Measurements from ENCODE around the gene COL9A1. TPM values are rescaled to one million over a fixed set of nuclear protein-coding genes. Genes with fewer than 3 reads are reported as not detected.

The COL9A1 gene
- total RNA-seq, 1 experiment from 2014 or later = 7.8 TPM

- no peak overlapping the region for H4K91ac ChIP-seq (ENCODE audit: insufficient read length, low read depth, low read length)
- H3K27me3 ChIP-seq (ENCODE audit: insufficient read depth, low read length) = no peaks in the 10 kb centered on the region
- H2BK120ac ChIP-seq (ENCODE audit: low read depth, low read length, poor library complexity, severe bottlenecking) = no peak overlapping the region
- no CpG with 5 or more reads among the region's 7 CpGs for WGBS (ENCODE audit: extremely low coverage, insufficient read length, low lambda C conversion rate)
- H4K8ac ChIP-seq (replicated peaks; ENCODE audit: insufficient read length, low read depth, low read length) = no peak overlapping the region
- peaks cover 17% of the 10 kb centered on the region in 2 experiments; a peak in 4 of 5 replicates for H3K9me3 Mint-ChIP-seq
- no peaks in the 10 kb centered on the region for H3K9me3 ChIP-seq (ENCODE audit: control insufficient read depth, low read depth, low read length)
- no peak overlapping the region for H3K4me3 Mint-ChIP-seq
- H4K20me1 ChIP-seq (ENCODE audit: control insufficient read depth, insufficient read depth, insufficient read length) = no peaks in the 10 kb centered on the region
- TF ChIP-seq CTCF (conservative IDR thresholded peaks at IDR 0.05) = no peak
- H3K18ac ChIP-seq (ENCODE audit: insufficient read length, low read depth, low read length) = no peak overlapping the region
- H4K5ac ChIP-seq (ENCODE audit: insufficient read length, low read depth, low read length) = no peak overlapping the region
- no peak overlapping the region for H3K9ac ChIP-seq (ENCODE audit: extremely low read depth, insufficient read length, low read length)
- H2BK20ac ChIP-seq (ENCODE audit: low read depth, low read length, poor library complexity, severe bottlenecking) = no peak overlapping the region
- H3K27ac Mint-ChIP-seq = no peak overlapping the region
- H3K27me3 Mint-ChIP-seq (ENCODE audit: low read depth) = peaks cover 7% of the 10 kb centered on the region
- H2BK12ac ChIP-seq (ENCODE audit: insufficient read length, low read depth, low read length) = no peak overlapping the region
- H2BK15ac ChIP-seq (ENCODE audit: low read depth, low read length) = no peak overlapping the region
- no peak overlapping the region for H3K4ac ChIP-seq (ENCODE audit: low read depth, low read length)
- no peak overlapping the region for H2AFZ ChIP-seq (ENCODE audit: low read length)
- no peaks in the 10 kb centered on the region for H3K4me1 ChIP-seq (ENCODE audit: insufficient read depth, low read length)
- no peak overlapping the region for H3T11ph ChIP-seq (ENCODE audit: low read length)
- H3K79me1 ChIP-seq (ENCODE audit: insufficient read depth, low read depth, low read length, poor library complexity, severe bottlenecking) = no peaks in the 10 kb centered on the region
- H3K56ac ChIP-seq (ENCODE audit: insufficient read length, low read depth, low read length) = no peak overlapping the region
- H3K36me3 Mint-ChIP-seq (ENCODE audit: insufficient read depth in 1 of 3, low read depth in 3 of 3) = no peaks in the 10 kb centered on the region; a peak in 3 of 7 replicates
- H3K4me2 ChIP-seq (ENCODE audit: insufficient read depth, insufficient read length, low read length) = no peak overlapping the region
- no peak for DNase-seq
- H3K4me1 Mint-ChIP-seq = peaks cover 4 to 7% of the 10 kb centered on the region in 2 experiments; a peak in 3 of 4 replicates
- no peak overlapping the region for H2AK5ac ChIP-seq (ENCODE audit: insufficient read length, low read length)
- no peak overlapping the region for H3K27ac ChIP-seq (ENCODE audit: insufficient read length, low read depth, low read length)
- H3K79me2 ChIP-seq (ENCODE audit: insufficient read depth, low read length) = no peaks in the 10 kb centered on the region
- no peak overlapping the region for H3K23ac ChIP-seq (ENCODE audit: insufficient read length, low read depth, low read length)
- H3K23me2 ChIP-seq (ENCODE audit: insufficient read length, low read depth, low read length, poor library complexity, severe bottlenecking) = no peaks in the 10 kb centered on the region
- H3K14ac ChIP-seq (ENCODE audit: insufficient read depth, low read length) = no peak overlapping the region
- no peak overlapping the region for H2BK5ac ChIP-seq (ENCODE audit: insufficient read length, low read length)
These were observed 34.3 kb upstream of the COL9A1 start for GRCh38 chr6:70336996-70337742.

Measured in H9 (cell line).